ENCODE data around the gene SRSF11. TPM values are rescaled to one million over a fixed set of nuclear protein-coding genes. Genes with fewer than 3 reads are reported as not detected.

The SRSF11 gene
- polyA plus RNA-seq, 3 donors = 60.0 to 189 (median 66.5) TPM

- H3K9ac ChIP-seq (ENCODE audit: insufficient read depth, low read length, poor library complexity, severe bottlenecking) = no peak overlapping the region
- intact Hi-C loops (cut with micrococcal nuclease) = no loop called here
- Mint-ChIP-seq H3K9me3 (no peaks in the 10 kb centered on the region), H3K36me3 (peaks cover 33 to 70% of the 10 kb centered on the region in 2 donors), H3K4me1 (no peaks in the 10 kb centered on the region), H3K27me3 (ENCODE audit: low read depth in 3 of 3) (peaks cover 0 to 1% (median 0%) of the 10 kb centered on the region in 3 donors), H3K4me3 (no peak overlapping the region), H3K27ac (no peak overlapping the region)
- no peaks in the 10 kb centered on the region for H3K9me3 ChIP-seq (replicated peaks in 1 of 2; ENCODE audit: control insufficient read depth in 1 of 2, insufficient read depth in 1 of 2, low read length in 2 of 2)
- peaks cover 29 to 52% of the 10 kb centered on the region in 2 donors for H3K36me3 ChIP-seq (replicated peaks in 1 of 2; ENCODE audit: control insufficient read depth in 1 of 2, insufficient read depth in 2 of 2, low read length in 2 of 2)
- no CpG with 5 or more reads among the region's 1 CpG for WGBS (ENCODE audit: insufficient coverage)
- no peaks in the 10 kb centered on the region for H3K79me2 ChIP-seq (ENCODE audit: insufficient read depth, low read length)
- no peaks in the 10 kb centered on the region for H3K27me3 ChIP-seq (ENCODE audit: control insufficient read depth in 2 of 2, insufficient read depth in 2 of 2, low read length in 2 of 2)
- no peak overlapping the region for H3K27ac ChIP-seq (ENCODE audit: low read depth in 1 of 2, low read length in 2 of 2)
- H3K4me1 ChIP-seq (ENCODE audit: control insufficient read depth in 1 of 2, insufficient read depth in 2 of 2, low read length in 2 of 2) = no peaks in the 10 kb centered on the region
- no peak for DNase-seq
- TF ChIP-seq, protein P1, sequence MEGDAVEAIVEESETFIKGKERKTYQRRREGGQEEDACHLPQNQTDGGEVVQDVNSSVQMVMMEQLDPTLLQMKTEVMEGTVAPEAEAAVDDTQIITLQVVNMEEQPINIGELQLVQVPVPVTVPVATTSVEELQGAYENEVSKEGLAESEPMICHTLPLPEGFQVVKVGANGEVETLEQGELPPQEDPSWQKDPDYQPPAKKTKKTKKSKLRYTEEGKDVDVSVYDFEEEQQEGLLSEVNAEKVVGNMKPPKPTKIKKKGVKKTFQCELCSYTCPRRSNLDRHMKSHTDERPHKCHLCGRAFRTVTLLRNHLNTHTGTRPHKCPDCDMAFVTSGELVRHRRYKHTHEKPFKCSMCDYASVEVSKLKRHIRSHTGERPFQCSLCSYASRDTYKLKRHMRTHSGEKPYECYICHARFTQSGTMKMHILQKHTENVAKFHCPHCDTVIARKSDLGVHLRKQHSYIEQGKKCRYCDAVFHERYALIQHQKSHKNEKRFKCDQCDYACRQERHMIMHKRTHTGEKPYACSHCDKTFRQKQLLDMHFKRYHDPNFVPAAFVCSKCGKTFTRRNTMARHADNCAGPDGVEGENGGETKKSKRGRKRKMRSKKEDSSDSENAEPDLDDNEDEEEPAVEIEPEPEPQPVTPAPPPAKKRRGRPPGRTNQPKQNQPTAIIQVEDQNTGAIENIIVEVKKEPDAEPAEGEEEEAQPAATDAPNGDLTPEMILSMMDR (IDR thresholded peaks at IDR 0.05) = no peak
- H2AFZ ChIP-seq (ENCODE audit: insufficient read depth, low read depth, low read length, poor library complexity, severe bottlenecking) = no peak overlapping the region
- no peak overlapping the region for H3K4me2 ChIP-seq (replicated peaks; ENCODE audit: extremely low read depth, low read length, poor library complexity, severe bottlenecking)
- no peak overlapping the region for H3K4me3 ChIP-seq (replicated peaks in 1 of 3; ENCODE audit: low read depth in 2 of 3, low read length in 3 of 3)
- H4K20me1 ChIP-seq (ENCODE audit: insufficient read depth, low read length) = no peaks in the 10 kb centered on the region
Measured at GRCh38 chr1:70278710-70279109, 57.5 kb downstream of the SRSF11 start.

DNA sequence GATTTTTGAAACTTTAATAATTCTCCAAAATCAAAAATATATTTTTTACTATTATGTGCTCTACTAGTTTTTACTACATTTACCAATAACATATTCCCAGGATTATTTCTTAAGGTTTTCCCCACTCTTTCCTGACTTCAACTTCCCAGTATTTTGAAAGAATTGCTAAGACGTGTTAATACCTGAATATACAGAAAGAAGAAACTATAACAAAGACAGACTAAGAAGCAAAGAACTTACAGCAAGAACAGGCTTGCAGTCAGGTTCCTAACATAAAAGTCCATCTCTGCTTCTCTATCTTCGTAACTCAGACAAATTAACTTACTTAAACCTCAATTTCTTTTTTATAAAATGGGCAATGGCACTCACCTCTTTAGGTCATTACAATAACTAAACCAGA, 63.2 kb downstream of the SRSF11 start:
- no peak for DNase-seq
- no CpG with 5 or more reads among the region's 2 CpGs for WGBS (ENCODE audit: insufficient coverage)
- Mint-ChIP-seq H3K27ac (no peak overlapping the region), H3K27me3 (ENCODE audit: low read depth in 3 of 3) (peaks cover 0 to 1% (median 0%) of the 10 kb centered on the region in 3 donors), H3K4me3 (no peak overlapping the region), H3K9me3 (no peaks in the 10 kb centered on the region), H3K36me3 (peaks cover 28 to 55% of the 10 kb centered on the region in 2 donors), H3K4me1 (no peaks in the 10 kb centered on the region)
- H3K4me2 ChIP-seq (replicated peaks; ENCODE audit: extremely low read depth, low read length, poor library complexity, severe bottlenecking) = no peak overlapping the region
- no peaks in the 10 kb centered on the region for H4K20me1 ChIP-seq (ENCODE audit: insufficient read depth, low read length)
- no peaks in the 10 kb centered on the region for H3K9me3 ChIP-seq (replicated peaks in 1 of 2; ENCODE audit: control insufficient read depth in 1 of 2, insufficient read depth in 1 of 2, low read length in 2 of 2)
- TF ChIP-seq, protein P1 (IDR thresholded peaks at IDR 0.05) = no peak
- no peak overlapping the region for H3K27ac ChIP-seq (ENCODE audit: low read depth in 1 of 2, low read length in 2 of 2)
- H3K36me3 ChIP-seq (replicated peaks in 1 of 2; ENCODE audit: control insufficient read depth in 1 of 2, insufficient read depth in 2 of 2, low read length in 2 of 2) = peaks cover 13 to 43% of the 10 kb centered on the region in 2 donors
- intact Hi-C loops (cut with micrococcal nuclease) = no loop called here
- H3K9ac ChIP-seq (ENCODE audit: insufficient read depth, low read length, poor library complexity, severe bottlenecking) = no peak overlapping the region
- no peaks in the 10 kb centered on the region for H3K79me2 ChIP-seq (ENCODE audit: insufficient read depth, low read length)
- no peaks in the 10 kb centered on the region for H3K4me1 ChIP-seq (ENCODE audit: control insufficient read depth in 1 of 2, insufficient read depth in 2 of 2, low read length in 2 of 2)
- H2AFZ ChIP-seq (ENCODE audit: insufficient read depth, low read depth, low read length, poor library complexity, severe bottlenecking) = no peak overlapping the region
- H3K4me3 ChIP-seq (replicated peaks in 1 of 3; ENCODE audit: low read depth in 2 of 3, low read length in 3 of 3) = no peak overlapping the region
- H3K27me3 ChIP-seq (ENCODE audit: control insufficient read depth in 2 of 2, insufficient read depth in 2 of 2, low read length in 2 of 2) = no peaks in the 10 kb centered on the region

All from CD14-positive monocyte (primary cell).